ENCODE results near the gene CCDC159.
A peak's percentile ranks its signal among the peaks of the same experiment; 100 is the strongest.

The CCDC159 gene

DNA sequence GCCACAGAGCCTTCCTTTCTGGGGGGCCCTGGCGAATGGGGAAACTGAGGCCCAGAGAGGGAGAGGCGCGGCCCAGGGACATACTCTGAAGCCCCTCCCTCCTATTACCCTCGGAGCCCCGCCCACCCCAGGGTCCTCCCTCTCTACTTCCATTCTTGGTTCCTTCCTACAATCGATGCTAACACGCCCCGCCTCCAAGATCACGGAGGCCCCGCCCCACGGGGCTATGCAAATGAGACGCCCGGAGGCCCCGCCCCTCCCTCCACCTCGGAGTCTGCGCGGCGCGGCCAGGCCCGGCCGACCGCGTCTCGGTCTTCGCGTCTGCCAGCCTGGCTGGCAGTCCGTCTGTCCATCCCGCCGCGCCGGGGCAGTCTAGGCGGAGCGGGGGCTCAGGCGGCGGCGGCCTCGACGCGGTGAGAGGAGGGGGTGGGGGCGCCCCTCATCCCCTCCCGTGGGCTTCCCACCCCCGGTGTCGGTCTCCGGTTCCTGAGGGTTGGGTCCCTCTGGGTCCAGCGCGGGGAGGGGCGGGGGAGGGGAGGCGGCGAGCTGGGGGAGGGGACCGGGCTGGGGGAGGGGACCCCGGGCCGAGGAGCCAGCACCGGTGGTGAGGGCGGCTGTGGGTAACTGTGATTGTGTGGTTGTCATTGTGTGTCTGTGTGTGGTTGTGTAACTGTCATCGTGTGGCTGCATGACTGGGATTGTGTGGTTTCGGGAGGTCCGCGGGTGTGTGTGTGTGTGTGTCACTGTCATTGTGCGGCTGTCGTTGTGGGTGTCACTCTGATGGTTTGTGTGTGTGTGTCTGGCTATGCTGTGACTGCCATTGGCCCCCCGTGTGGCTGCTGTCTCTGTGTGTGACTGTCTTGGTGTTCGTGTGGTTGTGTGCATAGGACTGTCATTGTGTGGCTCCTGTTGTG, 9.1 kb downstream of the CCDC159 start, which contains the start of gene PLPPR2 (continued):
- TF ChIP-seq ZNF600 (tag by site-specific recombination; IDR thresholded peaks at IDR 0.05), result peak; percentile 63; the same call in 1 of the 2 replicates
- TF ChIP-seq ZNF571 (tag by site-specific recombination; IDR thresholded peaks at IDR 0.05), result no peak
- no peak for TF ChIP-seq SALL2 (tag by site-specific recombination; IDR thresholded peaks at IDR 0.05; ENCODE audit: borderline replicate concordance)
- TF ChIP-seq KLF9 (tag by site-specific recombination; IDR thresholded peaks at IDR 0.05; ENCODE audit: low read depth), result peak; percentile 50; the same call in 1 of the 2 replicates
- TF ChIP-seq AEBP2 (tag by site-specific recombination; IDR thresholded peaks at IDR 0.05; ENCODE audit: borderline replicate concordance), result no peak
- no peak; the same call in 1 of the 2 replicates for TF ChIP-seq ZIC2 (tag by site-specific recombination; IDR thresholded peaks at IDR 0.05)
- TF ChIP-seq SCRT2 (tag by site-specific recombination; IDR thresholded peaks at IDR 0.05), result no peak
- peak; percentile 58; the same call in 1 of the 2 replicates for TF ChIP-seq YY2 (tag by site-specific recombination; IDR thresholded peaks at IDR 0.05)
- no peak; the same call in 1 of the 2 replicates for TF ChIP-seq ZNF785 (tag by site-specific recombination; IDR thresholded peaks at IDR 0.05)
- TF ChIP-seq SETDB1 (IDR thresholded peaks at IDR 0.05; ENCODE audit: insufficient read length, low read length), result no peak
- TF ChIP-seq, protein P1, sequence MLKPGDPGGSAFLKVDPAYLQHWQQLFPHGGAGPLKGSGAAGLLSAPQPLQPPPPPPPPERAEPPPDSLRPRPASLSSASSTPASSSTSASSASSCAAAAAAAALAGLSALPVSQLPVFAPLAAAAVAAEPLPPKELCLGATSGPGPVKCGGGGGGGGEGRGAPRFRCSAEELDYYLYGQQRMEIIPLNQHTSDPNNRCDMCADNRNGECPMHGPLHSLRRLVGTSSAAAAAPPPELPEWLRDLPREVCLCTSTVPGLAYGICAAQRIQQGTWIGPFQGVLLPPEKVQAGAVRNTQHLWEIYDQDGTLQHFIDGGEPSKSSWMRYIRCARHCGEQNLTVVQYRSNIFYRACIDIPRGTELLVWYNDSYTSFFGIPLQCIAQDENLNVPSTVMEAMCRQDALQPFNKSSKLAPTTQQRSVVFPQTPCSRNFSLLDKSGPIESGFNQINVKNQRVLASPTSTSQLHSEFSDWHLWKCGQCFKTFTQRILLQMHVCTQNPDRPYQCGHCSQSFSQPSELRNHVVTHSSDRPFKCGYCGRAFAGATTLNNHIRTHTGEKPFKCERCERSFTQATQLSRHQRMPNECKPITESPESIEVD (tag by site-specific recombination; IDR thresholded peaks at IDR 0.05), result no peak
- TF ChIP-seq ZNF26 (tag by site-specific recombination; IDR thresholded peaks at IDR 0.05), result no peak
- TF ChIP-seq ZSCAN16 (tag by site-specific recombination; IDR thresholded peaks at IDR 0.05), result no peak
- TF ChIP-seq, protein P2, sequence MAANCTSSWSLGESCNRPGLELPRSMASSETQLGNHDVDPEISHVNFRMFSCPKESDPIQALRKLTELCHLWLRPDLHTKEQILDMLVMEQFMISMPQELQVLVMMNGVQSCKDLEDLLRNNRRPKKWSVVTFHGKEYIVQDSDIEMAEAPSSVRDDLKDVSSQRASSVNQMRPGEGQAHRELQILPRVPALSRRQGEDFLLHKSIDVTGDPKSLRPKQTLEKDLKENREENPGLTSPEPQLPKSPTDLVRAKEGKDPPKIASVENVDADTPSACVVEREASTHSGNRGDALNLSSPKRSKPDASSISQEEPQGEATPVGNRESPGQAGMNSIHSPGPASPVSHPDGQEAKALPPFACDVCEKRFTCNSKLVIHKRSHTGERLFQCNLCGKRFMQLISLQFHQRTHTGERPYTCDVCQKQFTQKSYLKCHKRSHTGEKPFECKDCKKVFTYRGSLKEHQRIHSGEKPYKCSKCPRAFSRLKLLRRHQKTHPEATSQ (tag by site-specific recombination; IDR thresholded peaks at IDR 0.05), result peak; percentile 81; the same call in 1 of the 2 replicates
- TF ChIP-seq ZNF350 (tag by site-specific recombination; IDR thresholded peaks at IDR 0.05), result no peak
- 0 out of 2 replicates have a peak, but pooled peaks have one; percentile 37 for TF ChIP-seq ZFP69B (tag by site-specific recombination; IDR thresholded peaks at IDR 0.05)
- TF ChIP-seq, protein P3, sequence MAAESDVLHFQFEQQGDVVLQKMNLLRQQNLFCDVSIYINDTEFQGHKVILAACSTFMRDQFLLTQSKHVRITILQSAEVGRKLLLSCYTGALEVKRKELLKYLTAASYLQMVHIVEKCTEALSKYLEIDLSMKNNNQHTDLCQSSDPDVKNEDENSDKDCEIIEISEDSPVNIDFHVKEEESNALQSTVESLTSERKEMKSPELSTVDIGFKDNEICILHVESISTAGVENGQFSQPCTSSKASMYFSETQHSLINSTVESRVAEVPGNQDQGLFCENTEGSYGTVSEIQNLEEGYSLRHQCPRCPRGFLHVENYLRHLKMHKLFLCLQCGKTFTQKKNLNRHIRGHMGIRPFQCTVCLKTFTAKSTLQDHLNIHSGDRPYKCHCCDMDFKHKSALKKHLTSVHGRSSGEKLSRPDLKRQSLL (tag by site-specific recombination; IDR thresholded peaks at IDR 0.05), result no peak
- peak; percentile 58; the same call in 1 of the 2 replicates for TF ChIP-seq ZNF837 (tag by site-specific recombination; IDR thresholded peaks at IDR 0.05)
- peak; percentile 56 for TF ChIP-seq EGR2 (tag by site-specific recombination; IDR thresholded peaks at IDR 0.05; ENCODE audit: low read depth)
- no peak for TF ChIP-seq ZNF362 (tag by site-specific recombination; IDR thresholded peaks at IDR 0.05)
- no peak for TF ChIP-seq ZNF133 (tag by site-specific recombination; IDR thresholded peaks at IDR 0.05)
- no peak for TF ChIP-seq ZNF473 (tag by site-specific recombination; IDR thresholded peaks at IDR 0.05)
- no peak for TF ChIP-seq HOXD13 (CRISPR knock-in tag; IDR thresholded peaks at IDR 0.05; ENCODE audit: borderline replicate concordance)
- TF ChIP-seq ZNF157 (tag by site-specific recombination; IDR thresholded peaks at IDR 0.05), result 0 out of 2 replicates have a peak, but pooled peaks have one; percentile 48
- TF ChIP-seq ZNF560 (tag by site-specific recombination; IDR thresholded peaks at IDR 0.05; ENCODE audit: borderline replicate concordance), result no peak
- no peak for TF ChIP-seq ZNF423 (tag by site-specific recombination; IDR thresholded peaks at IDR 0.05)
- TF ChIP-seq ZNF169 (tag by site-specific recombination; IDR thresholded peaks at IDR 0.05), result peak; percentile 52; the same call in 1 of the 2 replicates
- no peak for TF ChIP-seq ZBTB1 (tag by site-specific recombination; IDR thresholded peaks at IDR 0.05)
- no peak for TF ChIP-seq ZNF19 (tag by site-specific recombination; IDR thresholded peaks at IDR 0.05; ENCODE audit: low read depth)
- TF ChIP-seq ZSCAN23 (tag by site-specific recombination; IDR thresholded peaks at IDR 0.05), result no peak
- TF ChIP-seq ZNF664 (tag by site-specific recombination; IDR thresholded peaks at IDR 0.05), result no peak
